COLO829 (cell line): ENCODE data around the gene TNNT3.

Source experiments
- DNase-seq: peaks from one replicate; pipeline ENCODE4 v3.0.0; 2012; ENCODE audit warnings: low spot score

TNNT3 gene

GRCh38 chr11:1896923-1897322, 22.6 kb upstream of the TNNT3 start:
- no peak for DNase-seq

GRCh38 chr11:1899090-1899489, 20.4 kb upstream of the TNNT3 start:
- DNase-seq, result no peak

GRCh38 chr11:1899686-1900085, 19.8 kb upstream of the TNNT3 start:
- DNase-seq, result no peak

- no peak for DNase-seq
These were observed 13.3 kb upstream of the TNNT3 start for GRCh38 chr11:1906181-1906580.

GRCh38 chr11:1906611-1907423, 12.7 kb upstream of the TNNT3 start:
- no peak for DNase-seq

GRCh38 chr11:1908618-1909017, 10.9 kb upstream of the TNNT3 start:
- DNase-seq, result no peak

- DNase-seq, result no peak
These were observed 10.0 kb upstream of the TNNT3 start for GRCh38 chr11:1909524-1909923.

- no peak for DNase-seq
These were observed 7.1 kb upstream of the TNNT3 start for GRCh38 chr11:1912289-1912878.

- no peak for DNase-seq
These were observed 6.0 kb upstream of the TNNT3 start for GRCh38 chr11:1913271-1914060.

- no peak for DNase-seq
These were observed 3.7 kb upstream of the TNNT3 start for GRCh38 chr11:1915795-1916131.

- DNase-seq, result no peak
These were observed 3.1 kb upstream of the TNNT3 start for GRCh38 chr11:1916132-1916985.

GRCh38 chr11:1916986-1917522, 2.4 kb upstream of the TNNT3 start:
- DNase-seq, result no peak

- DNase-seq, result no peak
These were observed 1.7 kb upstream of the TNNT3 start for GRCh38 chr11:1917523-1918435.

GRCh38 chr11:1918436-1919315, 827 bp upstream of the TNNT3 start:
- no peak for DNase-seq

GRCh38 chr11:1920128-1920908, 815 bp downstream of the TNNT3 start:
- DNase-seq, result no peak

- DNase-seq, result no peak
These were observed 1.5 kb downstream of the TNNT3 start for GRCh38 chr11:1920909-1921573.

- no peak for DNase-seq
These were observed 2.2 kb downstream of the TNNT3 start for GRCh38 chr11:1921574-1922141.

- DNase-seq, result no peak
These were observed 3.1 kb downstream of the TNNT3 start for GRCh38 chr11:1922481-1923081.
